Skeletal muscle cell (primary cell): ENCODE data around the gene PET100.

ENCODE experiments used
- DNase-seq: peaks from one replicate; pipeline ENCODE4 v3.0.0-alpha.2; 2010; ENCODE audit warnings: low read depth
- H3K4me3 ChIP-seq: 2 replicates; pipeline ENCODE4 v1.5.1; 2011; ENCODE audit warnings: low read depth, mild to moderate bottlenecking, control low read depth, low read length, moderate library complexity

The PET100 gene

GRCh38 chr19:7611541-7612279, 17.9 kb upstream of the PET100 start:
- no peak for DNase-seq
- no peak overlapping the region for H3K4me3 ChIP-seq

- no peak overlapping the region for H3K4me3 ChIP-seq
- DNase-seq: no peak
Observed at GRCh38 chr19:7612282-7613274, 17.0 kb upstream of the PET100 start.

GRCh38 chr19:7614859-7615741, 14.5 kb upstream of the PET100 start:
- H3K4me3 ChIP-seq: no peak overlapping the region
- no peak for DNase-seq

GRCh38 chr19:7617172-7617571, 12.4 kb upstream of the PET100 start:
- DNase-seq: no peak
- no peak overlapping the region for H3K4me3 ChIP-seq

GRCh38 chr19:7617735-7618134, 11.9 kb upstream of the PET100 start:
- no peak for DNase-seq
- no peak overlapping the region for H3K4me3 ChIP-seq

GRCh38 chr19:7618348-7618747, 11.2 kb upstream of the PET100 start:
- no peak overlapping the region for H3K4me3 ChIP-seq
- DNase-seq: no peak

- H3K4me3 ChIP-seq: no peak overlapping the region
- DNase-seq: no peak
Observed at GRCh38 chr19:7618771-7619510, 10.7 kb upstream of the PET100 start.

GRCh38 chr19:7619671-7620441, 9.7 kb upstream of the PET100 start:
- no peak overlapping the region for H3K4me3 ChIP-seq
- DNase-seq: no peak

- DNase-seq: no peak
- H3K4me3 ChIP-seq: no peak overlapping the region
Observed at GRCh38 chr19:7620442-7621412, 8.9 kb upstream of the PET100 start.

GRCh38 chr19:7622933-7623685, 6.5 kb upstream of the PET100 start:
- DNase-seq: no peak

GRCh38 chr19:7623725-7624603, 5.6 kb upstream of the PET100 start:
- no peak for DNase-seq
- H3K4me3 ChIP-seq: no peak overlapping the region

More at GRCh38 chr19:7622933-7623685, 6.5 kb upstream of the PET100 start:
- H3K4me3 ChIP-seq: no peak overlapping the region

- H3K4me3 ChIP-seq: no peak overlapping the region
Observed at GRCh38 chr19:7624810-7625209, 4.8 kb upstream of the PET100 start.

GRCh38 chr19:7625763-7626372, 3.7 kb upstream of the PET100 start:
- no peak for DNase-seq
- H3K4me3 ChIP-seq: no peak overlapping the region

More at GRCh38 chr19:7624810-7625209, 4.8 kb upstream of the PET100 start:
- no peak for DNase-seq

GRCh38 chr19:7627166-7627565, 2.4 kb upstream of the PET100 start:
- DNase-seq: no peak
- H3K4me3 ChIP-seq: no peak overlapping the region
